HCT116 (cell line): ENCODE measurements around the gene NME2. TPM values are rescaled to one million over a fixed set of nuclear protein-coding genes. Genes with fewer than 3 reads are reported as not detected.
A peak's percentile ranks its signal among the peaks of the same experiment; 100 is the strongest.

ENCODE experiments used
- ATAC-seq: fragments of 200-7000 bp; cut with Tn5 transposase; 2 replicates; pipeline ENCODE4 v1.9.1; 2020; ENCODE audit warnings: mild to moderate bottlenecking, moderate library complexity
- BruUV-seq: library from RNA; stranded (reverse); fragments of 400-500 nt; replicated peaks from 2 replicates; lab custom pipeline; 2021; lab: Mats Ljungman, UMichigan
- CTCF ChIA-PET: fragments of 300-600 bp; sonication (Branson Sonifier 250); formaldehyde crosslinking; loops from one replicate; lab custom pipeline; 2021; ENCODE audit warnings: antibody characterized with exemption; lab: Charles Lee
- POLR2A ChIA-PET: fragments of 300-600, 350-600 bp; sonication (Branson Sonifier 250); formaldehyde crosslinking; loops from one replicate; lab custom pipeline; 2021; ENCODE audit warnings: antibody characterized with exemption; lab: Charles Lee
- RAD21 ChIA-PET, 2 experiments: fragments of 300-600 bp; sonication (Branson Sonifier 250); formaldehyde crosslinking; loops; one replicate each; lab custom pipeline; 2023; ENCODE audit warnings: low total read pairs in 2 of 2; ENCODE audit not compliant: uncharacterized antibody in 2 of 2, unreplicated experiment in 2 of 2, low non-redundant PET in 1 of 2; lab: Charles Lee
- DNase-seq: peaks from one replicate; pipeline ENCODE4 v3.0.0-alpha.2; 2010; ENCODE audit warnings: low read depth, low spot score
- H2AFZ ChIP-seq: fragments of 200-600 bp; shearing (Covaris generic), sonication (generic); 2 replicates; pipeline ENCODE4 v1.6.1; 2017; ENCODE audit warnings: low read depth, mixed run types, mixed read lengths, antibody characterized with exemption, low read length; ENCODE audit not compliant: poor library complexity, severe bottlenecking
- H3K27ac ChIP-seq: 2 replicates; pipeline ENCODE4 v1.5.1; 2012; ENCODE audit warnings: low read depth, low read length
- H3K27me3 ChIP-seq: fragments of 200-600 bp; sonication (generic); 2 replicates; pipeline ENCODE4 v1.6.1; 2016; ENCODE audit warnings: mixed run types, low read length, mixed read lengths; ENCODE audit not compliant: insufficient read depth
- H3K36me3 ChIP-seq, 2 experiments: fragments of 200-500 bp in 1 of 2; fragments of 200-600 bp in 1 of 2; sonication (Bioruptor generic) in 1 of 2; sonication (generic) in 1 of 2; 2 replicates each; pipeline versions ENCODE4 v1.5.1 to v1.6.1; 2014 to 2016; ENCODE audit warnings: low read length in 2 of 2, inconsistent platforms in 1 of 2, mixed read lengths in 1 of 2, mixed run types in 1 of 2; ENCODE audit not compliant: insufficient read depth in 2 of 2, control insufficient read depth in 1 of 2
- H3K4me1 ChIP-seq, 2 experiments: fragments of 200-600 bp in 1 of 2; sonication (generic) in 1 of 2; 2 replicates each; pipeline versions ENCODE4 v1.5.1 to v1.6.1; 2012 to 2017; ENCODE audit warnings: low read length in 2 of 2, inconsistent platforms in 1 of 2, mild to moderate bottlenecking in 1 of 2, mixed read lengths in 1 of 2, mixed run types in 1 of 2, moderate library complexity in 1 of 2; ENCODE audit not compliant: insufficient read depth in 2 of 2, control insufficient read depth in 1 of 2
- H3K4me2 ChIP-seq: fragments of 200-600 bp; sonication (generic); 2 replicates; pipeline ENCODE4 v1.6.1; 2017; ENCODE audit warnings: mixed run types, low read length, mixed read lengths
- H3K4me3 ChIP-seq, 2 experiments: fragments of 200-600 bp in 1 of 2; sonication (generic) in 1 of 2; replicated peaks in 1 of 2; 2 replicates each; pipeline ENCODE4 v1.5.1; 2011 to 2016; ENCODE audit warnings: low read length in 2 of 2, control low read depth in 1 of 2, low read depth in 1 of 2, mild to moderate bottlenecking in 1 of 2, mixed read lengths in 1 of 2, mixed run types in 1 of 2
- H3K79me2 ChIP-seq: fragments of 200-600 bp; sonication (generic); 2 replicates; pipeline ENCODE4 v1.6.1; 2017; ENCODE audit warnings: mild to moderate bottlenecking, mixed run types, low read length, moderate library complexity, mixed read lengths; ENCODE audit not compliant: insufficient read depth
- H3K9ac ChIP-seq: fragments of 200-600 bp; sonication (generic); 2 replicates; pipeline ENCODE4 v1.6.1; 2016; ENCODE audit warnings: low read length, mixed read lengths
- H3K9me2 ChIP-seq: fragments of 200-600 bp; sonication (generic), shearing (Covaris generic); 2 replicates; pipeline ENCODE4 v1.6.1; 2017; ENCODE audit warnings: mixed run types, mild to moderate bottlenecking, moderate library complexity; ENCODE audit not compliant: insufficient read depth
- H3K9me3 ChIP-seq, 2 experiments: fragments of 200-500 bp in 1 of 2; fragments of 200-600 bp in 1 of 2; sonication (Bioruptor generic) in 1 of 2; sonication (generic) in 1 of 2; 2 replicates each; pipeline ENCODE4 v1.6.1; 2014 to 2017; ENCODE audit warnings: low read length in 2 of 2, mixed read lengths in 2 of 2, inconsistent platforms in 1 of 2, low read depth in 1 of 2, mild to moderate bottlenecking in 1 of 2, mixed run types in 1 of 2, moderate library complexity in 1 of 2; ENCODE audit not compliant: control insufficient read depth in 1 of 2, insufficient read depth in 1 of 2
- H4K20me1 ChIP-seq: fragments of 200-600 bp; sonication (generic), shearing (Covaris generic); 2 replicates; pipeline ENCODE4 v1.6.1; 2017; ENCODE audit warnings: mixed run types, mild to moderate bottlenecking, moderate library complexity; ENCODE audit not compliant: insufficient read depth
- CEBPB ChIP-seq: IDR thresholded peaks from 2 replicates; pipeline ENCODE4 v1.6.1; 2012; ENCODE audit warnings: low read depth
- EGR1 ChIP-seq: IDR thresholded peaks from 2 replicates; pipeline ENCODE4 v1.6.1; 2012; ENCODE audit warnings: low read depth
- ELF1 ChIP-seq: IDR thresholded peaks from 2 replicates; pipeline ENCODE4 v1.6.1; 2012; ENCODE audit warnings: low read depth, borderline replicate concordance
- EZH2 ChIP-seq: fragments of 200-600 bp; sonication (generic); IDR thresholded peaks from 2 replicates; pipeline ENCODE4 v1.6.1; 2017; ENCODE audit warnings: antibody characterized with exemption, mixed run types
- JUND ChIP-seq: IDR thresholded peaks from 2 replicates; pipeline ENCODE4 v1.6.1; 2012
- POLR2A ChIP-seq: IDR thresholded peaks from 2 replicates; pipeline ENCODE4 v1.7.0; 2011; ENCODE audit warnings: borderline replicate concordance; ENCODE audit not compliant: insufficient read depth, insufficient read length; ENCODE audit errors: extremely low read depth
- RAD21 ChIP-seq: IDR thresholded peaks from 2 replicates; pipeline ENCODE4 v1.6.1; 2012; ENCODE audit warnings: low read depth, mild to moderate bottlenecking
- SP1 ChIP-seq: IDR thresholded peaks from 2 replicates; pipeline ENCODE4 v1.6.1; 2012; ENCODE audit warnings: low read depth
- SRF ChIP-seq: IDR thresholded peaks from 2 replicates; pipeline ENCODE4 v1.6.1; 2012; ENCODE audit warnings: low read depth
- YY1 ChIP-seq: IDR thresholded peaks from 2 replicates; pipeline ENCODE4 v1.6.1; 2011; ENCODE audit warnings: low read length, low read depth, moderate library complexity, mild to moderate bottlenecking; ENCODE audit not compliant: insufficient replicate concordance; ENCODE audit errors: extremely low read depth
- ZFX ChIP-seq: fragments of 450-650 bp; IDR thresholded peaks from 2 replicates; pipeline ENCODE4 v1.6.1; 2017
- ZNF274 ChIP-seq: fragments of 200-500 bp; sonication (Bioruptor generic); IDR thresholded peaks from 2 replicates; pipeline ENCODE4 v1.6.1; 2014; ENCODE audit warnings: mild to moderate bottlenecking, low read depth, low read length, inconsistent platforms
- intact Hi-C: fragments of 100-400 bp; cut with micrococcal nuclease; formaldehyde crosslinking; loops from 2 replicates; pipeline ENCODE4 v1.10.0; 2022
- total RNA-seq: library from RNA; stranded (reverse); gene quantifications from one replicate; pipeline ENCODE4 v1.2.1, GENCODE V29; 2021; ENCODE audit not compliant: unreplicated experiment
- TF ChIP-seq, protein P1 (sequence below): IDR thresholded peaks from 2 replicates; pipeline ENCODE4 v1.6.1; 2012
- TF ChIP-seq, protein P2 (sequence below), 3 experiments: fragments of 200-600 bp in 1 of 3; sonication (generic) in 1 of 3; IDR thresholded peaks in 2 of 3; conservative IDR thresholded peaks in 1 of 3; 2 replicates each; pipeline ENCODE4 v1.5.1; 2012 to 2017; ENCODE audit warnings: low read depth in 2 of 3, low read length in 2 of 3, antibody characterized with exemption in 1 of 3, borderline replicate concordance in 1 of 3, control low read depth in 1 of 3, mild to moderate bottlenecking in 1 of 3, mixed read lengths in 1 of 3, mixed run types in 1 of 3, moderate library complexity in 1 of 3; ENCODE audit not compliant: insufficient read depth in 1 of 3
- TF ChIP-seq, protein P3 (sequence below): IDR thresholded peaks from 2 replicates; pipeline ENCODE4 v1.6.1; 2012; ENCODE audit warnings: low read depth
- TF ChIP-seq, protein P4 (sequence below): IDR thresholded peaks from 2 replicates; pipeline ENCODE4 v1.6.1; 2012

NME2 gene
- total RNA-seq, 1 experiment from 2014 or later: 1,287 TPM

DNA sequence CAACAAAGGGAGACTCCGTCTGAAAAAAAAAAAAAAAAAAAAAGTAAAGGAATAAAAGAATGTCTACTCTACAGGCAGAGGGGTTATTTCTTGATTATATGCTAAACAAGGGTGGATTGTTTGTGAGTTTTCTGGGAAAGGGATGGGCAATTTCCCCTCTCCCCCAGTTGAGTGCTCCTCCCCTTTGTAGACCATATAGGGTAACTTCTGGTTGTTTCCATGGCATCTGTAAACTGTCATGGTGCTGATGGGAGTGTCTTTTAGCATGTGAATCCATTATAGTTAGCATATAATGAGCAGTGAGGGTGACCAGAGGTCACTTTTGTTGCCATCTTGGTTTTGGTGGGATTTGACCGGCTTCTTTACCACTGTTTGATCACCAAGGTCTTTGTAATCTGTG lies 17.0 kb upstream of the NME2 start:
- Histone ChIP-seq H3K9me2 (no peaks in the 10 kb centered on the region), H2AFZ (no peak overlapping the region), H3K27ac (no peak overlapping the region), H3K36me3 (no peaks in the 10 kb centered on the region), H3K4me1 (peaks cover 8 to 20% of the 10 kb centered on the region in 2 experiments), H3K4me2 (no peak overlapping the region), H4K20me1 (no peaks in the 10 kb centered on the region), H3K27me3 (no peaks in the 10 kb centered on the region), H3K79me2 (peaks cover 9% of the 10 kb centered on the region), H3K9me3 (no peaks in the 10 kb centered on the region), H3K4me3 (no peak overlapping the region), H3K9ac (no peak overlapping the region)
- ChIA-PET CTCF (no interaction called here), RAD21 (no interaction called here), POLR2A (interaction anchor here (0.6 kb wide), 1 partner anchor 41 kb away, joined by 3 read pairs; no protein-coding TSS in a partner anchor)
- BruUV-seq: no TSS peak
- intact Hi-C loops: no loop called here
- TF ChIP-seq SRF: no peak
- no peak for TF ChIP-seq ELF1
- TF ChIP-seq YY1: no peak
- TF ChIP-seq ZFX: no peak
- no peak for TF ChIP-seq ZNF274
- DNase-seq (no peak), ATAC-seq (no peak)

DNA sequence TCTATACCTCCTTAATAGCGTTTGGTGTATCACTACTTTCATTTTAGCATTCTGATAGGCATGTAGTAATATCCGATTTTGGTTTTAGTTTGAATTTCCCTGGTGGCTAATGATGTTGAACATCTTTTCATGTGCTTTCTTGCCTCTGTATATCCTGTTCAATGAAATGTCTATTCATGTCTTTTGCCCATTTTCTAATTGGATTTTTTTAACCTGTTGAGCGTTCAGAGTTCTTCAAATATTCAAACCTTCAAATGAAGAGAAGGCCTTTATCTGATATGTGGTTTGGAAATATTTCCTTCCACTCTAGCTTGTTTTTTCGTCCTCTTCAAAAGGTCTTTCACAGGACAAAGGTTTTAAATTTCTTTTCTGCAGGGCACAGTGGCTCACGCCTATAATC lies 15.3 kb upstream of the NME2 start:
- no peak for DNase-seq
- peaks cover 6 to 8% of the 10 kb centered on the region in 2 experiments; a peak in 3 of 4 replicates for H3K36me3 ChIP-seq
- no peak for ATAC-seq
- POLR2A ChIA-PET: interaction anchor here (0.7 kb wide), 1 partner anchor 29 kb away, joined by 3 read pairs; no protein-coding TSS in a partner anchor
- RAD21 ChIA-PET: no interaction called here
- H3K27me3 ChIP-seq: no peaks in the 10 kb centered on the region
- H2AFZ ChIP-seq: peak overlapping the region; percentile 0
- CTCF ChIA-PET: interaction anchor here (0.7 to 1.4 kb wide), 2 partner anchors 150 to 753 kb away, joined by 3 to 4 read pairs; no protein-coding TSS in a partner anchor
- peaks cover 14 to 30% of the 10 kb centered on the region in 2 experiments for H3K4me1 ChIP-seq
- no peaks in the 10 kb centered on the region for H3K9me3 ChIP-seq
- no peak overlapping the region for H3K9ac ChIP-seq
- no peak overlapping the region for H3K27ac ChIP-seq
- H4K20me1 ChIP-seq: 0 out of 2 replicates have a peak, but pooled peaks cover 2% of the 10 kb centered on the region
- H3K9me2 ChIP-seq: no peaks in the 10 kb centered on the region
- H3K4me2 ChIP-seq: no peak overlapping the region
- no TSS peak for BruUV-seq
- H3K79me2 ChIP-seq: peaks cover 26% of the 10 kb centered on the region
- intact Hi-C loops: loop anchor here (5.0 to 10.0 kb wide), 5 partner anchors 94 to 606 kb away; partner anchors contain the start of genes SPATA20 and TOB1
- no peak overlapping the region for H3K4me3 ChIP-seq
- TF ChIP-seq, protein P1, sequence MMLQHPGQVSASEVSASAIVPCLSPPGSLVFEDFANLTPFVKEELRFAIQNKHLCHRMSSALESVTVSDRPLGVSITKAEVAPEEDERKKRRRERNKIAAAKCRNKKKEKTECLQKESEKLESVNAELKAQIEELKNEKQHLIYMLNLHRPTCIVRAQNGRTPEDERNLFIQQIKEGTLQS: no peak
- TF ChIP-seq RAD21: no peak
- TF ChIP-seq, protein P2, sequence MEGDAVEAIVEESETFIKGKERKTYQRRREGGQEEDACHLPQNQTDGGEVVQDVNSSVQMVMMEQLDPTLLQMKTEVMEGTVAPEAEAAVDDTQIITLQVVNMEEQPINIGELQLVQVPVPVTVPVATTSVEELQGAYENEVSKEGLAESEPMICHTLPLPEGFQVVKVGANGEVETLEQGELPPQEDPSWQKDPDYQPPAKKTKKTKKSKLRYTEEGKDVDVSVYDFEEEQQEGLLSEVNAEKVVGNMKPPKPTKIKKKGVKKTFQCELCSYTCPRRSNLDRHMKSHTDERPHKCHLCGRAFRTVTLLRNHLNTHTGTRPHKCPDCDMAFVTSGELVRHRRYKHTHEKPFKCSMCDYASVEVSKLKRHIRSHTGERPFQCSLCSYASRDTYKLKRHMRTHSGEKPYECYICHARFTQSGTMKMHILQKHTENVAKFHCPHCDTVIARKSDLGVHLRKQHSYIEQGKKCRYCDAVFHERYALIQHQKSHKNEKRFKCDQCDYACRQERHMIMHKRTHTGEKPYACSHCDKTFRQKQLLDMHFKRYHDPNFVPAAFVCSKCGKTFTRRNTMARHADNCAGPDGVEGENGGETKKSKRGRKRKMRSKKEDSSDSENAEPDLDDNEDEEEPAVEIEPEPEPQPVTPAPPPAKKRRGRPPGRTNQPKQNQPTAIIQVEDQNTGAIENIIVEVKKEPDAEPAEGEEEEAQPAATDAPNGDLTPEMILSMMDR (IDR thresholded peaks at IDR 0.05 in 2 of 3, conservative IDR thresholded peaks at IDR 0.05 in 1 of 3; ENCODE audit: borderline replicate concordance in 1 of 3, insufficient read depth in 1 of 3, low read depth in 2 of 3, low read length in 2 of 3): no peak
- TF ChIP-seq, protein P3, sequence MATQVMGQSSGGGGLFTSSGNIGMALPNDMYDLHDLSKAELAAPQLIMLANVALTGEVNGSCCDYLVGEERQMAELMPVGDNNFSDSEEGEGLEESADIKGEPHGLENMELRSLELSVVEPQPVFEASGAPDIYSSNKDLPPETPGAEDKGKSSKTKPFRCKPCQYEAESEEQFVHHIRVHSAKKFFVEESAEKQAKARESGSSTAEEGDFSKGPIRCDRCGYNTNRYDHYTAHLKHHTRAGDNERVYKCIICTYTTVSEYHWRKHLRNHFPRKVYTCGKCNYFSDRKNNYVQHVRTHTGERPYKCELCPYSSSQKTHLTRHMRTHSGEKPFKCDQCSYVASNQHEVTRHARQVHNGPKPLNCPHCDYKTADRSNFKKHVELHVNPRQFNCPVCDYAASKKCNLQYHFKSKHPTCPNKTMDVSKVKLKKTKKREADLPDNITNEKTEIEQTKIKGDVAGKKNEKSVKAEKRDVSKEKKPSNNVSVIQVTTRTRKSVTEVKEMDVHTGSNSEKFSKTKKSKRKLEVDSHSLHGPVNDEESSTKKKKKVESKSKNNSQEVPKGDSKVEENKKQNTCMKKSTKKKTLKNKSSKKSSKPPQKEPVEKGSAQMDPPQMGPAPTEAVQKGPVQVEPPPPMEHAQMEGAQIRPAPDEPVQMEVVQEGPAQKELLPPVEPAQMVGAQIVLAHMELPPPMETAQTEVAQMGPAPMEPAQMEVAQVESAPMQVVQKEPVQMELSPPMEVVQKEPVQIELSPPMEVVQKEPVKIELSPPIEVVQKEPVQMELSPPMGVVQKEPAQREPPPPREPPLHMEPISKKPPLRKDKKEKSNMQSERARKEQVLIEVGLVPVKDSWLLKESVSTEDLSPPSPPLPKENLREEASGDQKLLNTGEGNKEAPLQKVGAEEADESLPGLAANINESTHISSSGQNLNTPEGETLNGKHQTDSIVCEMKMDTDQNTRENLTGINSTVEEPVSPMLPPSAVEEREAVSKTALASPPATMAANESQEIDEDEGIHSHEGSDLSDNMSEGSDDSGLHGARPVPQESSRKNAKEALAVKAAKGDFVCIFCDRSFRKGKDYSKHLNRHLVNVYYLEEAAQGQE: no peak
- no peak for TF ChIP-seq ELF1
- TF ChIP-seq EZH2: no peak
- TF ChIP-seq, protein P4, sequence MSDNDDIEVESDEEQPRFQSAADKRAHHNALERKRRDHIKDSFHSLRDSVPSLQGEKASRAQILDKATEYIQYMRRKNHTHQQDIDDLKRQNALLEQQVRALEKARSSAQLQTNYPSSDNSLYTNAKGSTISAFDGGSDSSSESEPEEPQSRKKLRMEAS: no peak
- TF ChIP-seq EGR1: no peak
- no peak for TF ChIP-seq SP1
- TF ChIP-seq JUND: no peak
- no peak for TF ChIP-seq CEBPB
- TF ChIP-seq POLR2A: no peak
- no peak for TF ChIP-seq SRF
